CD4-positive, alpha-beta memory T cell (primary cell): ENCODE results near the gene IDH3B. TPM values are rescaled to one million over a fixed set of nuclear protein-coding genes. Genes with fewer than 3 reads are reported as not detected.

Experiments
- CTCF ChIA-PET: fragments of 350-600 bp; sonication (Branson Sonifier 250); formaldehyde crosslinking; loops from one replicate; lab custom pipeline; 2021; ENCODE audit warnings: inconsistent platforms; ENCODE audit not compliant: partially characterized antibody; lab: Charles Lee
- POLR2A ChIA-PET: fragments of 350-600 bp; sonication (Branson Sonifier 250); formaldehyde crosslinking; loops from one replicate; lab custom pipeline; 2021; ENCODE audit not compliant: partially characterized antibody; lab: Charles Lee
- DNase-seq, 5 donors: peaks; one replicate each; pipeline versions ENCODE4 v3.0.0 to v3.0.0-alpha.2; 2020 to 2022; ENCODE audit warnings: mixed read lengths in 1 of 5
- H3K27ac ChIP-seq: one replicate; pipeline ENCODE4 v1.7.0; 2013; ENCODE audit warnings: low read depth, low read length
- H3K27me3 ChIP-seq: 2 replicates; pipeline ENCODE4 v1.7.0; 2013; ENCODE audit warnings: mild to moderate bottlenecking, low read length, moderate library complexity; ENCODE audit not compliant: insufficient read depth
- H3K36me3 ChIP-seq: 2 replicates; pipeline ENCODE4 v1.7.0; 2013; ENCODE audit warnings: mild to moderate bottlenecking, low read length, moderate library complexity; ENCODE audit not compliant: insufficient read depth
- H3K4me1 ChIP-seq: 2 replicates; pipeline ENCODE4 v1.7.0; 2013; ENCODE audit warnings: mild to moderate bottlenecking, low read length, moderate library complexity; ENCODE audit not compliant: insufficient read depth
- H3K4me3 ChIP-seq, 2 donors: one replicate each; pipeline ENCODE4 v1.7.0; 2013; ENCODE audit warnings: low read length in 2 of 2, mild to moderate bottlenecking in 1 of 2
- H3K9me3 ChIP-seq, 2 donors: one replicate each; pipeline ENCODE4 v1.7.0; 2013; ENCODE audit warnings: low read length in 2 of 2, control low read depth in 1 of 2; ENCODE audit not compliant: control insufficient read depth in 1 of 2
- H3K27ac Mint-ChIP-seq, 7 donors: one replicate each; pipeline ENCODE4 v1.8.0; 2020 to 2021; ENCODE audit warnings: mixed read lengths in 7 of 7, mild to moderate bottlenecking in 6 of 7, inconsistent platforms in 3 of 7, moderate library complexity in 3 of 7
- H3K27me3 Mint-ChIP-seq, 2 donors: one replicate each; pipeline ENCODE4 v1.8.0; 2020 to 2021; ENCODE audit warnings: mixed read lengths in 2 of 2
- H3K36me3 Mint-ChIP-seq, 2 donors: one replicate each; pipeline ENCODE4 v1.8.0; 2020 to 2021; ENCODE audit warnings: mixed read lengths in 2 of 2, inconsistent platforms in 1 of 2, mild to moderate bottlenecking in 1 of 2
- H3K4me1 Mint-ChIP-seq, 4 donors: one replicate each; pipeline ENCODE4 v1.8.0; 2020 to 2021; ENCODE audit warnings: mixed read lengths in 4 of 4, mild to moderate bottlenecking in 1 of 4
- H3K4me3 Mint-ChIP-seq, 8 donors: one replicate each; pipeline ENCODE4 v1.8.0; 2020 to 2021; ENCODE audit warnings: mixed read lengths in 8 of 8, mild to moderate bottlenecking in 7 of 8, moderate library complexity in 6 of 8, inconsistent platforms in 3 of 8
- H3K9me3 Mint-ChIP-seq, 8 donors: one replicate each; pipeline ENCODE4 v1.8.0; 2020 to 2021; ENCODE audit warnings: mixed read lengths in 8 of 8, mild to moderate bottlenecking in 5 of 8, inconsistent platforms in 3 of 8, moderate library complexity in 1 of 8
- intact Hi-C: fragments of 100-400 bp; cut with micrococcal nuclease; formaldehyde crosslinking; loops from one replicate; pipeline ENCODE4 v1.15.1; 2023
- microRNA-seq: library from miRNA; unstranded; fragments of <30 nt; microRNA quantifications from one replicate; pipeline ENCODE4 v1.2.0, GENCODE V29; 2021; ENCODE audit warnings: borderline replicate concordance, borderline number of aligned reads, borderline microRNAs expressed, mixed read lengths
- polyA plus RNA-seq, 2 donors: library from polyadenylated mRNA; unstranded; fragments of 300-500 nt; fragmentation: Illumina TruSeq; gene quantifications; one replicate each; pipeline ENCODE4 v1.2.3, GENCODE V29; 2021
- total RNA-seq, 2 experiments: library from RNA; stranded (reverse); gene quantifications; one replicate each; pipeline ENCODE4 v1.2.3, GENCODE V29; 2021

Gene IDH3B
- total and polyA plus RNA-seq, 4 experiments from 2014 or later: 88.1 to 132 (median 94.9) TPM

DNA sequence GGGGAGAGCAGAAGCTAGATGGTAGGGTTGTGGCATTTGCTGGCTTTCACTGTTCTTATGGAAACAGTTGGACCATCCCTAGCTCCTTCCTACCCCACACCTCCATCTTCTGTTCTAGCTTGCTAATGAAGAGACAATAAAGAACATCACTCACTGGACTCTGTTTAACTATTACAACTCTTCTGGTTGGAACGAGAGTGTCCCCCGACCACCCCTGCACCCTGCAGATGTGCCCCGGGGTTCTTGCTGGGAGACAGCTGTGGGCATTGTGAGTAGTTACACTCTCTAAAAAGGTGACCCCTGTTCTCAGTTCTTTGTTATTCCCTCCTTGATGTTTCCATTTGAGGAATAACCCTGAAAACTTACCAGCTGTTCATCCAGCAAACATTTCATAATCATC, 51.9 kb downstream of the IDH3B start:
- Histone ChIP-seq H3K9me3 (peaks cover 0 to 4% of the 10 kb centered on the region in 2 donors), H3K4me3 (no peak overlapping the region), H3K27ac (no peak overlapping the region), H3K36me3 (no peaks in the 10 kb centered on the region), H3K4me1 (no peaks in the 10 kb centered on the region), H3K27me3 (peaks cover 6% of the 10 kb centered on the region)
- DNase-seq: no peak
- intact Hi-C loops: no loop called here
- H3K27ac Mint-ChIP-seq: no peak overlapping the region
- peaks cover 3 to 10% (median 8%) of the 10 kb centered on the region in 8 donors for H3K9me3 Mint-ChIP-seq
- CTCF ChIA-PET: interaction anchor here (0.6 kb wide), 1 partner anchor 16 kb away, joined by 3 read pairs; no protein-coding TSS in a partner anchor
- H3K27me3 Mint-ChIP-seq: peaks cover 27 to 35% of the 10 kb centered on the region in 2 donors
- peaks cover 4 to 5% of the 10 kb centered on the region in 2 donors for H3K36me3 Mint-ChIP-seq
- POLR2A ChIA-PET: no interaction called here
- no peak overlapping the region for H3K4me3 Mint-ChIP-seq
- no peaks in the 10 kb centered on the region for H3K4me1 Mint-ChIP-seq

DNA sequence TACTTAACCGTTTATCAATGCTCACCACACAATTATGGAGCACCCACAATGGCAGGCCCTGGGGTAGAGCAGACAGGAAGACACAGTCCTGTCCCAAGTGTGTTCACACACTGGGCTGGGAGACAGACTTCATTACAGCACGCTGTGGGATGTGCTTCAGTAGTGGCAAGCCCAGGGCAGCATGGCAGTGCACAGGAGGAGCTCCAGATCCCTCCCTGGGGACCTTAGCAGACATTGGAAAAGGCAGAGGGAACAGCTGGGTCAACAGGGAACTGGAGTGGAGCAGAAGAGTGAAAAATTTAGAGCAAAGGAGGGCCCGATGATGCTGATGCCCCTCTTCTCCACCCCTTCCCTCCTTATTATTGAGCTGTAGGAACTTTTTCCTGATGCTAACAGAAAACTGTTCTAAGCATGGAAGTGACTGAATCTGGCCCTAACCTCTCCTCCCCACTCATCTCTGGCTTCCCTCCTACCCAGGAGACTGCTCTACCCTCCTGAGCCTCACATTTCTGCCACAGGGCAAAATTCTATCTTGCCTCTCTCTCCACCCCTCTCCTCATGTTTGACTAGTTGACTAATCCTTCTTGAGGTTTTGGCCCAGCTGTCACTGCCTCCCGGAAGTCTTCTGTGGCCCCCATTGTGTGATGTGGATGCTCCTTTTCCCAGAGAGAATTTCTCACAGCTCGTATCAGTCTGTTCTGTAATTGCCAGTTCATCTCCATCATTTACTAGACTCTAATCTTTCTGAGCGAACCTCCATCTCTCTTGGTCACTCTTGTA, 52.9 kb downstream of the IDH3B start:
- Mint-ChIP-seq H3K36me3 (peaks cover 4 to 5% of the 10 kb centered on the region in 2 donors), H3K27me3 (peaks cover 27 to 30% of the 10 kb centered on the region in 2 donors), H3K4me1 (no peaks in the 10 kb centered on the region), H3K9me3 (peaks cover 3 to 19% (median 15%) of the 10 kb centered on the region in 8 donors), H3K4me3 (no peak overlapping the region), H3K27ac (no peak overlapping the region)
- POLR2A ChIA-PET: interaction anchor here (0.6 kb wide), 1 partner anchor 12 kb away, joined by 3 read pairs; no protein-coding TSS in a partner anchor
- Histone ChIP-seq H3K4me3 (no peak overlapping the region), H3K4me1 (no peaks in the 10 kb centered on the region), H3K36me3 (no peaks in the 10 kb centered on the region), H3K27me3 (peaks cover 6% of the 10 kb centered on the region), H3K9me3 (peaks cover 0 to 6% of the 10 kb centered on the region in 2 donors), H3K27ac (no peak overlapping the region)
- DNase-seq: no peak
- intact Hi-C loops: no loop called here
- CTCF ChIA-PET: interaction anchor here (0.6 kb wide), 1 partner anchor 15 kb away, joined by 3 read pairs; no protein-coding TSS in a partner anchor

DNA sequence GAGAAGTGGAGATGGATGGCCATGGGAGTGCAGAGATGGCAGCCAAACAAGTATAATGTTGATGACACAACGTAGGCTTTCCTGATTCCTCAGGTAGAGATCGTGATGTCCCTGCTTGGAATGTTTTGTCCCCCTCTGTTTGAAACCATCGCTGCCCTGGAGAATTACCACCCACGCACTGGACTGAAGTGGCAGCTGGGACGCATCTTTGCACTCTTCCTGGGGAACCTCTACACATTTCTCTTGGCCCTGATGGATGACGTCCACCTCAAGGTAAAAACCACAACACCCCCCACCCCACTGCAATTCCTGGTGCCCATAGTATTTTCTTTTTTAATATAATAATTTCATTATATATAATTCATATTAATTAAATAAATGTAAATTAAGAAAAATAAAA, 53.7 kb downstream of the IDH3B start:
- ChIA-PET POLR2A (no interaction called here), CTCF (no interaction called here)
- peaks cover 4 to 5% of the 10 kb centered on the region in 2 donors for H3K36me3 Mint-ChIP-seq
- no peaks in the 10 kb centered on the region for H3K4me1 ChIP-seq
- H3K9me3 Mint-ChIP-seq: peaks cover 3 to 27% (median 18%) of the 10 kb centered on the region in 8 donors
- H3K9me3 ChIP-seq: peaks cover 0 to 6% of the 10 kb centered on the region in 2 donors
- H3K27me3 ChIP-seq: peaks cover 6% of the 10 kb centered on the region
- H3K27ac ChIP-seq: no peak overlapping the region
- H3K27me3 Mint-ChIP-seq: peaks cover 26 to 27% of the 10 kb centered on the region in 2 donors
- H3K4me3 ChIP-seq: no peak overlapping the region
- no peak for DNase-seq
- no peaks in the 10 kb centered on the region for H3K36me3 ChIP-seq
- H3K4me3 Mint-ChIP-seq: no peak overlapping the region
- no peaks in the 10 kb centered on the region for H3K4me1 Mint-ChIP-seq
- intact Hi-C loops: no loop called here
- no peak overlapping the region for H3K27ac Mint-ChIP-seq

Small RNA genes within 50 kb of the gene (microRNA-seq; reads per million reads assigned to microRNA genes)
- 6.7 reads per million, percentile 31 among the genes with 10 or more reads in this experiment for gene MIR1292

Other genes with a start within 250 kb of the IDH3B start
- gene SNRPB, start 193.4 kb downstream of the IDH3B start, total RNA-seq: 10 to 100 TPM; 96.2 to 99.3 TPM
- gene SNRPB, start 193.4 kb downstream of the IDH3B start, polyA plus RNA-seq: 100 to 1,000 TPM; 243 to 264 TPM
- 10 to 100 TPM; 11.8 to 12.0 TPM for gene ZNF343, start 155.3 kb downstream of the IDH3B start, total RNA-seq
- gene ZNF343, start 155.3 kb downstream of the IDH3B start, polyA plus RNA-seq: 1 to 10 TPM; 2.5 to 6.1 TPM
- not detected for gene TMC2, start 127.6 kb downstream of the IDH3B start, total RNA-seq
- not detected for gene TMC2, start 127.6 kb downstream of the IDH3B start, polyA plus RNA-seq
- 100 to 1,000 TPM; 258 to 270 TPM for gene NOP56, start 11.6 kb downstream of the IDH3B start, total RNA-seq
- gene NOP56, start 11.6 kb downstream of the IDH3B start, polyA plus RNA-seq: 100 to 1,000 TPM in 1 of 2 donors, 10 to 100 TPM in 1; 83.4 to 136 TPM
- 1 to 10 TPM; 2.8 to 3.1 TPM for gene EBF4, start 28.6 kb upstream of the IDH3B start, total RNA-seq
- under 1 TPM in 1 of 2 donors, not detected in 1; 0.65 TPM for gene EBF4, start 28.6 kb upstream of the IDH3B start, polyA plus RNA-seq
- gene CPXM1, start 136.4 kb upstream of the IDH3B start, total RNA-seq: not detected
- gene CPXM1, start 136.4 kb upstream of the IDH3B start, polyA plus RNA-seq: not detected
- gene C20orf141, start 150.8 kb upstream of the IDH3B start, total RNA-seq: not detected
- gene C20orf141, start 150.8 kb upstream of the IDH3B start, polyA plus RNA-seq: not detected
- not detected for gene TMEM239, start 152.1 kb upstream of the IDH3B start, total RNA-seq
- not detected for gene TMEM239, start 152.1 kb upstream of the IDH3B start, polyA plus RNA-seq
- gene PCED1A, start 176.4 kb upstream of the IDH3B start, total RNA-seq: 10 to 100 TPM; 82.8 to 83.1 TPM
- 10 to 100 TPM; 17.9 to 18.1 TPM for gene PCED1A, start 176.4 kb upstream of the IDH3B start, polyA plus RNA-seq
- gene VPS16, start 176.5 kb upstream of the IDH3B start, total RNA-seq: 10 to 100 TPM; 57.2 to 61.1 TPM
- 10 to 100 TPM; 38.3 to 44.6 TPM for gene VPS16, start 176.5 kb upstream of the IDH3B start, polyA plus RNA-seq
- gene PTPRA, start 209.3 kb upstream of the IDH3B start, total RNA-seq: 10 to 100 TPM; 86.6 to 87.8 TPM
- 10 to 100 TPM; 24.8 to 42.7 TPM for gene PTPRA, start 209.3 kb upstream of the IDH3B start, polyA plus RNA-seq